Testis (tissue), 3 donors: ENCODE data around the gene BCKDHB. TPM values are rescaled to one million over a fixed set of nuclear protein-coding genes. Genes with fewer than 3 reads are reported as not detected.

Experiments used
- DNase-seq: peaks from one replicate; pipeline ENCODE4 v3.0.0-alpha.2; 2019
- H3K27ac ChIP-seq, 2 donors: fragments of 200-600 bp; sonication (generic); one replicate each; pipeline ENCODE4 v1.5.1; 2019
- H3K27me3 ChIP-seq: fragments of 200-600 bp; sonication (generic); one replicate; pipeline ENCODE4 v1.5.1; 2019
- H3K36me3 ChIP-seq: fragments of 200-600 bp; sonication (generic); one replicate; pipeline ENCODE4 v1.5.1; 2017; ENCODE audit warnings: low read depth; ENCODE audit errors: missing control alignments
- H3K4me1 ChIP-seq: fragments of 200-600 bp; sonication (generic); one replicate; pipeline ENCODE4 v1.5.1; 2019
- H3K4me3 ChIP-seq, 2 donors: fragments of 200-600 bp; sonication (generic); one replicate each; pipeline ENCODE4 v1.5.1; 2017 to 2019
- H3K9me3 ChIP-seq: fragments of 200-600 bp; sonication (generic); one replicate; pipeline ENCODE4 v1.5.1; 2017
- CTCF ChIP-seq, 3 experiments: fragments of 450-650 bp in 2 of 3; fragments of 200-600 bp in 1 of 3; sonication (generic) in 1 of 3; IDR thresholded peaks; one replicate each; pipeline ENCODE4 v1.5.1; 2016 to 2019; ENCODE audit warnings: antibody characterized with exemption in 3 of 3, mild to moderate bottlenecking in 2 of 3, moderate library complexity in 1 of 3
- POLR2A ChIP-seq: fragments of 450-650 bp; IDR thresholded peaks from one replicate; pipeline ENCODE4 v1.6.1; 2017; ENCODE audit warnings: antibody characterized with exemption, mild to moderate bottlenecking, moderate library complexity
- WGBS, 2 donors: methylation state at CpG; one replicate each; pipeline ENCODE4 v1.1.5; 2018; 5-methylcytosine and 5-hydroxymethylcytosine counted together
- intact Hi-C: fragments of 100-400 bp; cut with DNase I; formaldehyde crosslinking; loops from one replicate; pipeline ENCODE4 v1.15.1; 2023; ENCODE audit warnings: low total_unique reads
- polyA plus RNA-seq: library from polyadenylated mRNA; stranded (reverse); fragments of 350-450 nt; fragmentation: Illumina TruSeq; extraction: RNeasy Lipid Tissue Mini Kit (QIAGEN cat#74804); gene quantifications from one replicate; pipeline ENCODE4 v1.2.3, GENCODE V29; 2014; ENCODE audit warnings: low read depth, low replicate concordance; ENCODE audit not compliant: insufficient read depth
- total RNA-seq, 2 donors: library from RNA; depleted of rRNA; stranded (reverse); fragments of >200 nt; gene quantifications; one replicate each; pipeline ENCODE4 v1.2.3, GENCODE V29; 2016

Gene BCKDHB
- total and polyA plus RNA-seq, 3 donors from 2014 or later = 22.6 to 29.0 (median 23.3) TPM

- intact Hi-C loops = no loop called here
- no peak overlapping the region for H3K4me3 ChIP-seq
- TF ChIP-seq POLR2A = no peak
- TF ChIP-seq CTCF (IDR thresholded peaks at IDR 0.05) = no peak
Observed at GRCh38 chr6:80156221-80156620, 49.8 kb downstream of the BCKDHB start.

GRCh38 chr6:80158478-80158989 is 52.1 kb downstream of the BCKDHB start:
- Histone ChIP-seq H3K4me3 (no peak overlapping the region), H3K4me1 (no peaks in the 10 kb centered on the region), H3K27ac (no peak overlapping the region), H3K27me3 (no peaks in the 10 kb centered on the region), H3K36me3 (no peaks in the 10 kb centered on the region), H3K9me3 (no peaks in the 10 kb centered on the region)
- TF ChIP-seq POLR2A (no peak), CTCF (IDR thresholded peaks at IDR 0.05) (no peak)
- 92 to 97% methylated on average over 2 of the region's 2 CpGs for WGBS, 2 donors
- intact Hi-C loops = no loop called here
- no peak for DNase-seq

More at GRCh38 chr6:80156221-80156620, 49.8 kb downstream of the BCKDHB start:
- Histone ChIP-seq H3K9me3 (no peaks in the 10 kb centered on the region), H3K27me3 (no peaks in the 10 kb centered on the region), H3K4me1 (no peaks in the 10 kb centered on the region), H3K27ac (no peak overlapping the region), H3K36me3 (no peaks in the 10 kb centered on the region)
- no peak for DNase-seq

- 72 to 81% methylated on average over 1 of the region's 1 CpG for WGBS, 2 donors
Observed at GRCh38 chr6:80161434-80161833, 55.0 kb downstream of the BCKDHB start.

GRCh38 chr6:80163754-80164187 is 57.3 kb downstream of the BCKDHB start:
- H3K27ac ChIP-seq = no peak overlapping the region

More at GRCh38 chr6:80161434-80161833, 55.0 kb downstream of the BCKDHB start:
- no peaks in the 10 kb centered on the region for H3K9me3 ChIP-seq
- no peaks in the 10 kb centered on the region for H3K4me1 ChIP-seq
- no peak overlapping the region for H3K4me3 ChIP-seq
- no peak for DNase-seq
- intact Hi-C loops = no loop called here
- no peak for TF ChIP-seq POLR2A
- no peak for TF ChIP-seq CTCF (IDR thresholded peaks at IDR 0.05)
- no peaks in the 10 kb centered on the region for H3K27me3 ChIP-seq
- no peaks in the 10 kb centered on the region for H3K36me3 ChIP-seq
- H3K27ac ChIP-seq = no peak overlapping the region

More at GRCh38 chr6:80163754-80164187, 57.3 kb downstream of the BCKDHB start:
- Histone ChIP-seq H3K4me1 (no peaks in the 10 kb centered on the region), H3K9me3 (no peaks in the 10 kb centered on the region), H3K4me3 (no peak overlapping the region), H3K36me3 (no peaks in the 10 kb centered on the region), H3K27me3 (no peaks in the 10 kb centered on the region)
- intact Hi-C loops = no loop called here
- TF ChIP-seq POLR2A = no peak
- no peak for TF ChIP-seq CTCF (IDR thresholded peaks at IDR 0.05)
- WGBS, 2 donors = 90 to 93% methylated on average over 3 of the region's 3 CpGs
- DNase-seq = no peak
